IMR-90 (cell line): Measurements from ENCODE around the gene ARMC9.

ENCODE experiments used
- BHLHE40 ChIP-seq: fragments of 150-350 bp; IDR thresholded peaks from 2 replicates; pipeline ENCODE4 v1.6.1; 2016; ENCODE audit warnings: mild to moderate bottlenecking, low read depth, low read length
- CEBPB ChIP-seq: IDR thresholded peaks from 2 replicates; pipeline ENCODE4 v1.6.1; 2012; ENCODE audit warnings: low read depth, low read length, improper control_type of control experiment
- CHD1 ChIP-seq: IDR thresholded peaks from 2 replicates; pipeline ENCODE4 v1.6.1; 2012; ENCODE audit warnings: low read depth, low read length, improper control_type of control experiment
- CTCF ChIP-seq: conservative IDR thresholded peaks from 2 replicates; pipeline ENCODE4 v1.5.1; 2012; ENCODE audit warnings: mild to moderate bottlenecking, low read depth, low read length, improper control_type of control experiment
- ELK1 ChIP-seq: fragments of 150-350 bp; IDR thresholded peaks from 2 replicates; pipeline ENCODE4 v1.6.1; 2016; ENCODE audit warnings: low read depth, mild to moderate bottlenecking, low read length, moderate library complexity, borderline replicate concordance
- FOS ChIP-seq: fragments of 150-350 bp; IDR thresholded peaks from 2 replicates; pipeline ENCODE4 v1.6.1; 2016; ENCODE audit warnings: low read depth, low read length
- MAFK ChIP-seq: IDR thresholded peaks from 2 replicates; pipeline ENCODE4 v1.6.1; 2012; ENCODE audit warnings: low read depth, low read length, improper control_type of control experiment
- MXI1 ChIP-seq: IDR thresholded peaks from 2 replicates; pipeline ENCODE4 v1.6.1; 2012; ENCODE audit warnings: low read depth, mild to moderate bottlenecking, low read length, moderate library complexity, borderline replicate concordance
- NFE2L2 ChIP-seq: fragments of 150-350 bp; IDR thresholded peaks from 2 replicates; pipeline ENCODE4 v1.6.1; 2016; ENCODE audit warnings: low read depth, mild to moderate bottlenecking, low read length
- POLR2A ChIP-seq: IDR thresholded peaks from 2 replicates; pipeline ENCODE4 v1.6.1; 2012; ENCODE audit warnings: mild to moderate bottlenecking, low read depth, low read length
- RCOR1 ChIP-seq: IDR thresholded peaks from 2 replicates; pipeline ENCODE4 v1.6.1; 2012; ENCODE audit warnings: mild to moderate bottlenecking, low read length, improper control_type of control experiment; ENCODE audit not compliant: insufficient replicate concordance
- RFX5 ChIP-seq: IDR thresholded peaks from 2 replicates; pipeline ENCODE4 v1.8.0; 2012; ENCODE audit warnings: low read depth, mild to moderate bottlenecking, low read length, moderate library complexity
- SMC3 ChIP-seq: fragments of 150-350 bp; IDR thresholded peaks from 2 replicates; pipeline ENCODE4 v1.6.1; 2016; ENCODE audit warnings: low read depth, mild to moderate bottlenecking, antibody characterized with exemption, low read length, moderate library complexity

- TF ChIP-seq CEBPB (no peak), CTCF (no peak), POLR2A (no peak), RCOR1 (no peak), NFE2L2 (no peak), ELK1 (no peak), CHD1 (no peak), FOS (no peak), RFX5 (no peak), BHLHE40 (no peak), MAFK (no peak), SMC3 (no peak), MXI1 (no peak)
Observed at GRCh38 chr2:231413921-231414476, 215.6 kb downstream of the ARMC9 start.
